Right lobe of liver (tissue), 4 donors: ENCODE measurements around the gene QPCT.

Experiments
- POLR2A ChIP-seq: fragments of 450-650 bp; IDR thresholded peaks from one replicate; pipeline ENCODE4 v1.6.1; 2017; ENCODE audit warnings: antibody characterized with exemption, mild to moderate bottlenecking
- TF ChIP-seq, protein P1 (sequence below), 4 donors: fragments of 200-600 bp in 3 of 4; fragments of 450-650 bp in 1 of 4; IDR thresholded peaks; one replicate each; pipeline versions ENCODE4 v1.5.1 to v1.8.0; 2016 to 2022; ENCODE audit warnings: antibody characterized with exemption in 4 of 4, mild to moderate bottlenecking in 2 of 4
- donor health status: DM: no; HTN: no; CAD: no.
- donor health status: DM: no; HTN: no; CAD: no.
- donor health status: DM: no; HTN: yes; CAD: no.

- TF ChIP-seq, protein P1, sequence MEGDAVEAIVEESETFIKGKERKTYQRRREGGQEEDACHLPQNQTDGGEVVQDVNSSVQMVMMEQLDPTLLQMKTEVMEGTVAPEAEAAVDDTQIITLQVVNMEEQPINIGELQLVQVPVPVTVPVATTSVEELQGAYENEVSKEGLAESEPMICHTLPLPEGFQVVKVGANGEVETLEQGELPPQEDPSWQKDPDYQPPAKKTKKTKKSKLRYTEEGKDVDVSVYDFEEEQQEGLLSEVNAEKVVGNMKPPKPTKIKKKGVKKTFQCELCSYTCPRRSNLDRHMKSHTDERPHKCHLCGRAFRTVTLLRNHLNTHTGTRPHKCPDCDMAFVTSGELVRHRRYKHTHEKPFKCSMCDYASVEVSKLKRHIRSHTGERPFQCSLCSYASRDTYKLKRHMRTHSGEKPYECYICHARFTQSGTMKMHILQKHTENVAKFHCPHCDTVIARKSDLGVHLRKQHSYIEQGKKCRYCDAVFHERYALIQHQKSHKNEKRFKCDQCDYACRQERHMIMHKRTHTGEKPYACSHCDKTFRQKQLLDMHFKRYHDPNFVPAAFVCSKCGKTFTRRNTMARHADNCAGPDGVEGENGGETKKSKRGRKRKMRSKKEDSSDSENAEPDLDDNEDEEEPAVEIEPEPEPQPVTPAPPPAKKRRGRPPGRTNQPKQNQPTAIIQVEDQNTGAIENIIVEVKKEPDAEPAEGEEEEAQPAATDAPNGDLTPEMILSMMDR (IDR thresholded peaks at IDR 0.05), result no peak
- TF ChIP-seq POLR2A, result no peak
Observed at GRCh38 chr2:37366773-37367172, 22.3 kb downstream of the QPCT start.
